NCI-H1048 (cell line): Measurements from ENCODE around the gene CAMKMT.
"Not testable (repeated sequence)": the region's sequence is repeated elsewhere in the genome, so short reads cannot be mapped to it uniquely, and the experiment has no call there.

Source experiments
- DNase-seq: peaks from one replicate; lab custom pipeline; 2025; lab: John Stamatoyannopoulos, UW

CAMKMT gene

DNA sequence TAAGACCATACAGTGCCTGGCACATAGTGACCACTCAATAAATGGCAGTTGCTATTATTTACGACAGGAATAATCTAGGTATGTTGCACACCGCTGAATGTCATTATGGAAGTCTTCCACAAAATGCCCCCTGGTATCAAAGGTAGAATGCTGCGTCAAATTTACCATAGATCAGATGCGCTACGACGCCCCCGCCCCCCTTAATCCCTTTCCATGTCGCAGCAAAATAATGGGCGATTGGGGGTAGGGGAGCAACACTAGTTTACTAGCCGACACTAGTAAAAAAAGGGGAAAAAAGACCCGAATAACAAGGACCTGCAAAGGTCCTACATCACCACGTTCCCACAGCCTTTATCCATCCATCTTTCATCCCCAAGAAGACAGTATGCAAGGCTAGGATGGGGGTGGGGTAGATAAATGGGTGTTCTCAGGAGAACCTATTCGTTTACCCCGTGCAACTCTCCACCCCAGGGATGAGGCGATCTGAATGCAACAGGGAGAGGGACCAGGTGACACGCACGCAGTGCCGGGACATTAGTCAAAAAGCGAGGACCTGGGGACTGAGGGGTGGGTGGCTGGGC, 908 bp upstream of the CAMKMT start:
- DNase-seq, result no peak

GRCh38 chr2:44362207-44363015, 664 bp downstream of the CAMKMT start:
- DNase-seq, result no peak

DNA sequence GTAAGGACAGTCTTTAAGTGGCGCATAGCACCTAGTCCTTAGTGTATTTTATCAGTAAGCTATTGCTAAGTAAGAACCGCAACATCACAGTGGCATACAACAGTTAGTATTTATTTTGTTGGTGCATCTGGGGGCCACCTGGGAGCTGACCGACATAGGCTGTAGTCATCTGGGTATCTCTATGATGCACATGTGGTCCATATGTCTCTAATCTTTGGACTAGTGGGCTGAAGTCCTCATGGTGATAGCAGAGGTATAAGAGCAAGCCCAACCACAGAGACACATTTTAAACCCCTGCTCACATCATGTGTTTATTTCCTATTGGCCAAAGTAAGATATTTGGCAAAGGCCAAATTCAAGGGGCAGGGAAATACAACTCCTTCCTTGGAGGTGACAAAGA, 2.9 kb downstream of the CAMKMT start:
- no peak for DNase-seq

DNA sequence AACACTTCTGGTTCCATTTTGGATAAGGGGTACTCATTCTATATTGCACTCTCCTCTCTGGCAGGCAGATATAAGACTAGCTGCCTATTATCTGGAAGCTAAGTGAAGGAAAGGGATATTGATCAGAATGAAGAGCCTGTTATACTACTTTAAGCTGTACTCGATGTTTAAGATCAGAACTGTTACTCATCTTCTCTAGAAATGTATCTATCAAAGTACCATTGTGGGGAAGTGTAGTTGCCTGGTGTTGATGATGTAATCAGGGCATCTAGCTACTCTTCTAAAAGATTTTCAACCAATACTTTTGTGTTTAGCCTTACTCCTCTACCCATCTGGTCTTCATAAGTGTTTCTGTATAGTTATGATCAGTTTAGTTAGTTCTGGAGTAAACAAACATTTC, 5.8 kb downstream of the CAMKMT start:
- DNase-seq, result no peak

- DNase-seq, result no peak
Observed at GRCh38 chr2:44369392-44369791, 7.6 kb downstream of the CAMKMT start.

GRCh38 chr2:44371445-44371844, 9.7 kb downstream of the CAMKMT start:
- no peak for DNase-seq

DNA sequence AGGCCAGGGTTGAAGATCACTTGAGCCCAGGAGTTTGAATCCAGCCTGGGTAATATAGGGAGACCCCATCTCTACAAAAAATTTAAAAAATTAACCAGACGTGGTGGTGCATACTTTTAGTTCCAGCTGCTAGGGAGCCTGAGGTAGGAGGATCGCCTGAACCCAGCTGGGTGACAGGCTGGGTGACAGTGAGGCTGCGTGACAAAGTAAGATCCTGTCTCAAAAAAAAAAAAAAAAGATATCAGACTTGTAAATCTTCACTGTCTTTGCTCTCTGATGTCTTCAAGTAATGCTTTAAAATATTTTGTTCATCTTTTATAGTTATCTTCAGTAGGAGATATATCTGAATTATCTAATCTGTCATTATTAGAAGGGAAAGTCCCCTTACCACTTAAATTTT, 10.5 kb downstream of the CAMKMT start:
- DNase-seq, result no peak

- no peak for DNase-seq
Observed at GRCh38 chr2:44377486-44377885, 15.7 kb downstream of the CAMKMT start.

- not testable (repeated sequence) for DNase-seq
Observed at GRCh38 chr2:44385226-44385625, 23.5 kb downstream of the CAMKMT start.

DNA sequence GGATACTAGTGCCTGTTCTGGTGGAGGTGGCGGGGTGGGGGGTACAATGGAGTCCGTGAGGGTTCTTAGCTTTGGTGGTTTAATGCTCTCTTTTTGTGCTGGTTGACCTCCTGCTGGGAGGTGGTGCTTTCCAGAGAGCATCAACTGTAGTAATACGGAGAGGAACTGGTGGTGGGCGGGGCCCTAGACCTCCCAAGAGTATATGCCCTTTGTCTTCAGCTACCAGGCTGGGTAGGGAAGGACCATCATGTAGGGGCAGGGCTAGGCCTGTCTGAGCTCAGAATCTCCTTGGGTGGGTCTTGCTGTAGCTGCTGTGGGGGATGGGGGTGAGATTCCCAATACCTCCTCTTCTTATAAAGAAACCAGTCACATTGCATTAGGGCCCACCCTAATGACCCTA, 27.1 kb downstream of the CAMKMT start:
- DNase-seq, result no peak

- no peak for DNase-seq
Observed at GRCh38 chr2:44389895-44390294, 28.1 kb downstream of the CAMKMT start.

DNA sequence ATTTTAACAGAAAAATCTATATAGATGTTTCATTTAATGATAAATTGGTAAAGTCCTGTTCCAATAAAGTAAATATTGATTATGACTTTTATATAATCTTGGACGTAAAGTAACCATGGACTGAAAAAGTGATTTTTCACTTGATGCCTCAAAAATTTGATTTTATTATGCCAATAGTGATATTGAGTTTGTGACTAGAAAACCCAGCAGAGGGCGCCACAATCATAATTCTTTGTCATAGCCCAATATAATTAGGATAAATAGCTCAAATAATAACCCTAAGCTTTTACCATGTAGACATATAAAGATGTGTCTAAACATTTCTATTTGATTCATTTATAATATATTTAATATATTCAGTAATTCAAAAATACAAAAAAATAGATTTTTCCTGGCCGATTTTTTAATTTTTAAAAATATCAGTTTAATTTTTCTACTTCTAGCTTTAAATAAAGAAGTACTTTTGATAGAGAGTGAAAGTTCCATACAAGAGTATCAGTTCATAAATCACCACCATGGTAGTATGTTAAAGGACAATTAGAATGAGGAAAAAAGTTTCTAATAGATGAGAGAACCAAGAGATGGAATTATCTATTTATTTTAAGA, 30.7 kb downstream of the CAMKMT start:
- no peak for DNase-seq

DNA sequence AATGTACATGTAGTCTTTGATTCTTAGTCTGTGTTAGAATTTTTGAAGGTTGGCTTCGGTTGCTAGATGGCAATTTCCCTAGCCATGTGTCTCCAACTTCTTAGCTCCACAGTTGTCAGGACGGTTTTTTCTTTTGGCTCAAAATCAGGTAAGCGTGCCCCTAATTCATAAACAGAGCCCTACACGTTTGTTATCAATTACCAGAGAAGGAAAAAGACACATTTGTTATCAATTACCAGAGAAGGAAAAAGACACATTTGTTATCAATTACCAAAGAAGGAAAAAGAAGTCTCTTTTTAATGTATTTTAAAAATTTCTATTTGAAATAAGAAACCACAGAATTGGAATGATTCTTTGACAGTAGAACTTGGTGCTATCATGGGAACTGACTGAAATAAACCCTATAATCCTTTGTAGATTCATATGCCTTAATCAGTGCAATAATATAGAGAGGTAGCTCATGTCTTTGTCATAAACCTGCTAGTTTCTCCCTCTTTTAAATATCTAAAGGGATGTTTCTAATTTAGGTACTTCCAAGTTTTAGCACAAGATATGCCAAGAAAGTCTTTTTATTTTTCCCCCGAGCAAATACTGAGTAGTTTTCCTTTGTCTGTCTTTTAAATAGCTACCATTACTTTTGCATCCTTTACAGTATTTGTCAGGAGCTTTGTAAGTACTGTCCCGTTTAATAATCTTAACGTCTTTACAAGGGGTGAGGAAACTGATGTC, 35.9 kb downstream of the CAMKMT start:
- DNase-seq, result no peak

GRCh38 chr2:44398243-44398897, 36.6 kb downstream of the CAMKMT start:
- DNase-seq, result no peak

GRCh38 chr2:44420725-44421124, 59.0 kb downstream of the CAMKMT start:
- no peak for DNase-seq

DNA sequence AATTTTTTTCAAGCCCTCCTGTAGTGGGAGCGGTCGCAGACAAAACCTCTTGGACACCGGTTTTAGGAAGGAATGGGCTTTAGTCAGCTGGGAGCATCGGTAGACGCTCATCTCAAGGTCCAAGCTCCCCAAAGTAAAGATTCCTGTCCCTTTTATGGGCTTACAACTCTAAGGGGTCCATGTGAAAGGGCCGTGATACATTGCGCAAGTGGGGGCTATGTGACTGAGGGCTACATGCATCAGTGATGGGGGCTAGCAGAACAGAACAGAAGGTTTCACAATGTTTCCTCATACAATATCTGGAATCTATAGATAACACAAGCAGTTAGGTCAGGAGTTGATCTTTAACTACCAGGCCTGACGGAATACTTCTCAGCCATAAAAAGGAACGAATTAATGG, 62.5 kb downstream of the CAMKMT start:
- DNase-seq, result no peak

- DNase-seq, result no peak
Observed at GRCh38 chr2:44429034-44429433, 67.3 kb downstream of the CAMKMT start.

- no peak for DNase-seq
Observed at GRCh38 chr2:44430342-44430741, 68.6 kb downstream of the CAMKMT start.

DNA sequence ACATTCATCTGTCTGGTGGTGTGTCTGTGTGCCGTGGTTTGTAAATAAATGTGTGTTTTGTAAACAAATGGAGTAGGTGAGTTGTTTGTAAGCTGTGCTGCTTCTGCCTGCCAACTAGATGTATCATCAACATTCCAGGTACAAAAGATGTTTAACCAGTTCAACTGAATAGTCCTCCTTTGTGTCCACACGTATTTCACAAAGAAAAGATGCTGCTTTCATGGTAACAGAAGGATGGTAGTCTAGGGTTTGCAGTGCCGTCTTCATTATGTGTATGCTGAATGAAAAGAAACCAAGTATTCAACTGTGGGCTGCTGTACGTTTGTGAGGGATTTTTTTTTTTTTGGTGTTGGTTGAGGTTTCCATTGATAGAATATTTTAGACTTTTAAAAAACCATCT, 72.1 kb downstream of the CAMKMT start:
- DNase-seq, result no peak

- no peak for DNase-seq
Observed at GRCh38 chr2:44441200-44441599, 79.5 kb downstream of the CAMKMT start.

- no peak for DNase-seq
Observed at GRCh38 chr2:44442019-44442418, 80.3 kb downstream of the CAMKMT start.

GRCh38 chr2:44443517-44443916, 81.8 kb downstream of the CAMKMT start:
- DNase-seq, result no peak
